Stimulated activated naive B cell treated with anti-CD40 and anti-IgM and Interleukin-4, amounts not matched to agents 10 μg/mL and 1 μg/mL and 100 μg/mL, for 72 hours (primary cell): ENCODE measurements around the gene GMDS.
"Not testable (repeated sequence)": the region's sequence is repeated elsewhere in the genome, so short reads cannot be mapped to it uniquely, and the experiment has no call there.

Experiments
- ATAC-seq, 2 donors: fragments of 150-1000 bp; cut with Tn5 transposase; replicated peaks; 2 replicates each; pipeline ENCODE4 v1.10.0; 2021; ENCODE audit warnings: moderate library complexity in 1 of 2
- DNase-seq: peaks from one replicate; pipeline ENCODE4 v3.0.0; 2021
- H3K27ac Mint-ChIP-seq: one replicate; pipeline ENCODE4 v1.8.0; 2022; ENCODE audit warnings: mild to moderate bottlenecking, mixed read lengths
- H3K27me3 Mint-ChIP-seq, 2 donors: one replicate each; pipeline ENCODE4 v1.8.0; 2022; ENCODE audit warnings: mixed read lengths in 2 of 2
- H3K36me3 Mint-ChIP-seq, 2 donors: one replicate each; pipeline ENCODE4 v1.8.0; 2022; ENCODE audit warnings: mixed read lengths in 2 of 2, mild to moderate bottlenecking in 1 of 2
- H3K4me1 Mint-ChIP-seq, 2 donors: one replicate each; pipeline ENCODE4 v1.8.0; 2022; ENCODE audit warnings: mixed read lengths in 2 of 2, mild to moderate bottlenecking in 1 of 2
- H3K4me3 Mint-ChIP-seq, 2 donors: one replicate each; pipeline ENCODE4 v1.8.0; 2022; ENCODE audit warnings: mild to moderate bottlenecking in 2 of 2, mixed read lengths in 2 of 2, moderate library complexity in 1 of 2
- H3K9me3 Mint-ChIP-seq, 2 donors: one replicate each; pipeline ENCODE4 v1.8.0; 2022; ENCODE audit warnings: mixed read lengths in 2 of 2, mild to moderate bottlenecking in 1 of 2

GMDS gene

DNA sequence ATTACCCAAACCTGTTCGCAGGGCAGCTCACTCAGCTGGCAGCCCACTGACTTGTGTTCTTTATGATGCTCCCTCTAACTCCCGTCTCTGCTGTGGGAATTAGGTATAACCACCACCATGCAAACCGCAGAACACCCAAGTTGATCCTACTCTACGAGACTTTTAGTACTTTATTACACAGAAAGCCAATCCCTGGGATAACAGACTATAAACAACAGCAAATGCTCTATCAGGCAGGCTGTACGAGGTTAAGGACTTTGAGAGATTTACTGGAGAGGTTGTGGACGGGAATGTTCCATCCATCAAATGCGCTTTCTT is 394.6 kb downstream of the GMDS start:
- H3K9me3 Mint-ChIP-seq: peaks cover 0 to 3% of the 10 kb centered on the region in 2 donors
- peaks cover 6 to 10% of the 10 kb centered on the region in 2 donors for H3K4me1 Mint-ChIP-seq
- no peaks in the 10 kb centered on the region for H3K27me3 Mint-ChIP-seq
- no peak overlapping the region for H3K27ac Mint-ChIP-seq
- DNase-seq: no peak
- ATAC-seq: no peak
- H3K4me3 Mint-ChIP-seq: no peak overlapping the region
- H3K36me3 Mint-ChIP-seq: peaks cover 3 to 21% of the 10 kb centered on the region in 2 donors

DNA sequence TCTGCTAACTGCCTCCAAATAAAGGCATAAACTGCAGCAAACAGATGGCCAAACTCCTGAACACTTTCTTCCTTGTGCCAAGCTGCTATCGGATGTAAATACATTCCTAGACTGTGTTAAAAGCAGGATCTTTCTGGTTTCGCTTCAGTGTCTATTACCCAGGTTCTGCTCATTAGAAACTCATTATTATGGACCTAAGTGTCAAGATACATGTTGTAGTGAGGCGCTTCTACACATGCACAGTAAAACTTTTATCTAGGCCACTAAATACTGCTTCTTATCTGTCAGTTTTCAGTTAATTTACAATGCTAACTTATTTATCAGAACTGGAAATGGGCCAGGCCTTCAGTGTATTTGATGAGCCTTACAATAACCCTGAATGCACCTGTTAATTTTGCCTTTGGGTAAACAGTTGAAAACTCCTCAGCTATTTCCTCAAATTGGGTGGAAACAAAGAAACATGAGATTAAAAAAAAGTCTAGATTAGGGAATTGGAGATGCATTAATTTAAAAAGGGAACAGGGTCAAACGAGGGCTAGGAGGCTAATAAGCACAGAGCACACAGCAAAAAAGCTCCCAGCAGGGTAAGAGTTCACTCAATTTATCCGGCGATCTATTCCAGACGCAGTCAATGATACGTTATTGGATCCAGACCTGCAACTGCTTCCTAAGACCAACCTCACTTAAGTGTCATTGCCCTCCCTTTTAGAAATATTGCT is 395.1 kb downstream of the GMDS start:
- Mint-ChIP-seq H3K36me3 (peaks cover 3 to 23% of the 10 kb centered on the region in 2 donors), H3K27me3 (no peaks in the 10 kb centered on the region), H3K27ac (no peak overlapping the region), H3K9me3 (peaks cover 0 to 3% of the 10 kb centered on the region in 2 donors), H3K4me1 (peaks cover 6 to 10% of the 10 kb centered on the region in 2 donors), H3K4me3 (no peak overlapping the region)
- DNase-seq (no peak), ATAC-seq (no peak)

DNA sequence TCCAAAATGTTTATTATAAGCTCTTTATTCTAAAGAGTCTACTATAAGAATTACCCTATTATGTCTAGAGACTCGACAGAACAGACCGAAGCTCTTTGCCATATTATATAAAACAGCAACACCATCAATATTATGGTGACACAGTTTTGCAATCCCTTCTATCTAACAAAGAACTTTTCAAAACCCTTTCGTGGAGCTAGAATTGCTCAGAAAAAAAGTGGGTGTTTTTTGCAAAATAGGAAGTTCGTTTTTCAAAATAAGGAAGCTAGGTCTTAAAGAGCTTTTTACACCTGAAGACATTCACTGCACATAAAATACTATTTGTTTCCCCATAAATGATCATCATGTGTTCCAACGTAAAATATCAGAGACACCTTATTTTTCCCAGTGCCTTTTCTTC is 395.7 kb downstream of the GMDS start:
- Mint-ChIP-seq H3K36me3 (peaks cover 3 to 23% of the 10 kb centered on the region in 2 donors), H3K4me3 (no peak overlapping the region), H3K27ac (no peak overlapping the region), H3K27me3 (no peaks in the 10 kb centered on the region), H3K4me1 (peaks cover 6 to 10% of the 10 kb centered on the region in 2 donors), H3K9me3 (peaks cover 0 to 3% of the 10 kb centered on the region in 2 donors)
- ATAC-seq: no peak
- no peak for DNase-seq

DNA sequence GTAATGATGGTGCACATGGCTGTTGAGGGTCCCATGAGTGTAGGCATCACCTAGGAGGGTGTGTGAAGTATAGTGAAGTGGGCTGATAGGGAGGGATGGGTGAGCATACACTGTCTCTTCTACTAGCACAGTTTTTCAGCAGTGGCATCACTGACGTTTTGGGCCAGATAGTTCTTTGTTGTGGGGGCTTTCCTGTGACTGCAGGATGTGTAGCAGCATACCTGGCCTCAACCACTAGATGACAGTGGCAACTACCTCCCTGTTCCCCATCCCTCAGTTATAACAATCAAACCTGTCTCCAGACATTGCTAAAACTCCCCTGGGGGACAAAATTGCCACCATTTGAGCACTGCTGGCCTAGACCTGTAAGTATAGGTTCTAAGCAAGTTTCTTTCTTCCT is 396.7 kb downstream of the GMDS start:
- peaks cover 0 to 3% of the 10 kb centered on the region in 2 donors for H3K9me3 Mint-ChIP-seq
- no peak overlapping the region for H3K27ac Mint-ChIP-seq
- peaks cover 3 to 23% of the 10 kb centered on the region in 2 donors for H3K36me3 Mint-ChIP-seq
- no peak for ATAC-seq
- H3K4me3 Mint-ChIP-seq: no peak overlapping the region
- H3K4me1 Mint-ChIP-seq: peaks cover 5 to 10% of the 10 kb centered on the region in 2 donors
- no peaks in the 10 kb centered on the region for H3K27me3 Mint-ChIP-seq
- no peak for DNase-seq

DNA sequence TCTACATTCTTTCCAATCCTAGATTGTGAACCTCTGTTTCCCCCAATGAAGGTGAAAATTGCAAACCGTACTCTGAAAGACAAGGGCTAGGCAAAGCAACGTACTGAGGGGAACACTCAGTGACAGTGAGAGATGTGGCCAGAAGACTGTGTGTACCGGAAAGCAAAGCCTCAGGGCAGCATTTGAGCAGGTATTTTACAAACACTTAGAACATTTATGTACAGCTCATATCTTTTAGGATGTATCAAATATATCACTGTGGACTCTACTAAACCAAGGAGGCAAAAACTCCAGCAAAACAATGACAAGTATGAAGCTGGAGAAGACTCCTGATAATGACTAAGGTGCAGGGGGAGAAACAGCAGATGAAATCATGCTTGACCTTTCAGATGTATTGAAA is 398.8 kb downstream of the GMDS start:
- Mint-ChIP-seq H3K27ac (no peak overlapping the region), H3K4me3 (no peak overlapping the region), H3K36me3 (peaks cover 3 to 23% of the 10 kb centered on the region in 2 donors), H3K27me3 (no peaks in the 10 kb centered on the region), H3K9me3 (peaks cover 0 to 3% of the 10 kb centered on the region in 2 donors), H3K4me1 (peaks cover 4 to 10% of the 10 kb centered on the region in 2 donors)
- DNase-seq (no peak), ATAC-seq (no peak)

DNA sequence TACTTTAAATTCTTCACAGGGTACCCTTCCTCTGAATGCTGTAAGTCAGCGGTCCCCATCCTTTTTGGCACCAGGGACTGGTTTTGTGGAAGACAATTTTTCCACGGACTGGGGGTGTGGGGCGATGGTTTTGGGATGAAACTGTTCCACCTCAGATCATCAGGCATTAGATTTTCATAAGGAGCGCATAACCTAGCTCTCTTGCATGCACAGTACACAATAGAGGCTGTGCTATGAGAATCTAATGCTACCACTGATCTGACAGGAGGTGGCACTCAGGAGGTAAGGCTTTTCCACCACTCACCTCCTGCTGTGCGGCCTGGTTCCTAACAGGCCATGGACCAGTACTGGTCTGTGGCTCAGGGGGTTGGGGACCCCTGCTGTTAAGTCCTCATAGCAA is 399.9 kb downstream of the GMDS start:
- not testable (repeated sequence) for H3K27me3 Mint-ChIP-seq, H3K9me3 Mint-ChIP-seq, ATAC-seq, H3K4me3 Mint-ChIP-seq, DNase-seq, H3K27ac Mint-ChIP-seq, H3K4me1 Mint-ChIP-seq
- H3K36me3 Mint-ChIP-seq: peaks cover 3 to 23% of the 10 kb centered on the region in 2 donors

DNA sequence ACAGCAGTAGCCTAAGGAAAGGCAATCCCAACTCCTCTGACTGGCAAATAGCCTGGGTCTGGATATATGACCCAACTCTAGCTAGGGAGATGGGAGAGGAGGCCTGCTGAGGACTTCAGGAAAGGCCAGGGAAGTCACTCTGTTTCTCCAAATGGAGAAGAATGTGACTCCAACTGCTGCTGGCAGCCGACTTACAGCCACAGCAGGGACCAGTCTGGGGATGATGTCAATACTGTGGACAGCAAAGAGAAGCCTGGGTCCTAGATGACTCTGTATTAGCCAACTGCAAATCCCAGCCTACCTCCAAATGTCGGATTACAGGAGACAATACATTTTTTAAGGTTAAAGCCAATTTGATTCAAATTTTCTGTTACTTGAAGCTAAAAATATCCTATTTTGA is 403.1 kb downstream of the GMDS start:
- Mint-ChIP-seq H3K36me3 (peaks cover 0 to 12% of the 10 kb centered on the region in 2 donors), H3K27ac (no peak overlapping the region), H3K4me1 (no peaks in the 10 kb centered on the region), H3K27me3 (no peaks in the 10 kb centered on the region), H3K9me3 (no peaks in the 10 kb centered on the region), H3K4me3 (no peak overlapping the region)
- DNase-seq: no peak
- ATAC-seq: no peak

DNA sequence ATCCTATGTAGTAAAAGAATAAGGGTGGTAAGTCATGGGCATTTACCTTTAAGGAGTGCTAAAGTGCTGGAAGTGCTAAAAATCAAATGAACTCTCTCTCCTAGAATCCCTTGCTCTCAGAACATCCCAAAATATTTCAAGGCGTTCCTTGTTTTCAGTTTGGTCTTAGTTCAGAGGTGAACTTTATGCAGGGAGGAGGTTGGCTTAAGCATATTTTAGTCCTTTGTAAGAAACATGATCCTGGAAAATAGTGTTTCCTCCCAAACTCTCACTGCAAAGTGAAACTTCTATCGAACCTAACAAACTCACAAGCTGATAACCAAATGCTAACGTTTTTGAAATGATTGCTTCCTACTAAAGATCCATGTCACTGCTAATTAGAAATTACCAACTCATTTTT is 404.3 kb downstream of the GMDS start:
- peaks cover 0 to 5% of the 10 kb centered on the region in 2 donors for H3K36me3 Mint-ChIP-seq
- DNase-seq (no peak), ATAC-seq (no peak)
- H3K4me1 Mint-ChIP-seq: no peaks in the 10 kb centered on the region
- no peak overlapping the region for H3K27ac Mint-ChIP-seq
- no peak overlapping the region for H3K4me3 Mint-ChIP-seq
- H3K9me3 Mint-ChIP-seq: no peaks in the 10 kb centered on the region
- no peaks in the 10 kb centered on the region for H3K27me3 Mint-ChIP-seq

DNA sequence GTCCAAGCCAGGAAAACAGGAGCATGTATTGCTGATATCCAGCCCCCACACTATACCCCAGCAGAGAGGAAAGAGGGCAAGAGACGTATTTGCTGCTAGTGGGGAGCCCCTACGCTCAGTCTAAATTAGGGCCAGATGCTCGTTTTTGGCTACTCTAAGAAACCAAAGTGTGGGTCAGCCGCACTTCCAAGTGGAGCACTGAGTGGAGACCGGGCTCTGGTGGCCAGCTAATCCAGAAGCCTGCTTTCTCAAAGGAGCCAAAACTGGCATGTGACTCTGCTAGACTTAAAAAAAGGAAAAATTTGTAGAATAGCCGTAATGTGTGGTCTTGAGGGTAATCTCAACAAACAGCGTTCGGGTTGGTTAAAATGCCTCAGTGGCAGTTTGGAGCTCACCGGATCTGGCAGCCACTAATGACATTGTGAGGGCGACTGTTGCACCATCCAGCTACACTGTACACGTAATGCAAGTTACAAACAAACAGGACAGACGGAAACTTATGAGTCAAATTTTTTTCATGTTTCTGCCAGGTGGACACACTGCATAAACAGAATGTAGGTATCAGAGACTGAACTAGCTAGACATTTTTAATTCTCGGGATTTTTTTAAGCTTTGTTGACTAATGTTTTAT is 404.8 kb downstream of the GMDS start:
- no peak for ATAC-seq
- Mint-ChIP-seq H3K36me3 (peaks cover 0 to under 1% of the 10 kb centered on the region in 2 donors), H3K27ac (no peak overlapping the region), H3K9me3 (no peaks in the 10 kb centered on the region), H3K27me3 (no peaks in the 10 kb centered on the region), H3K4me3 (no peak overlapping the region), H3K4me1 (no peaks in the 10 kb centered on the region)
- DNase-seq: no peak

DNA sequence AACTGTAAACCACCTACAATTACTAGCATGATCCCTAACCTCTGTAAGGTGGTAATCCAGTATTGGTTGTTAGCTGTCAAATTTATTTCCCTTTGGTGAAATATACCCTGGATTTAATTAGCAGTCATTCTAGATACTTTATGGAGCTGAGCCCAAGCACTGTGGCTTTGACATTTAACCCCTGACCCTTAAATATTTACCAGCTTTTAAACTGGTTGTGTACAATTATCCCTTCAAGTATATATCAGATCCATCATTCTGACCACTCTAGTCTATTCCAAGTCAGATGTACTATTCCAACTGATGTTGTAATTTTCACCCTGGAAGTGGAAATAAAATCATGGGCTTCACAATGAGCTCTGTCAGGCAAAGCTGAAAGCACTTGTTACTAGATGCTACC is 406.0 kb downstream of the GMDS start:
- Mint-ChIP-seq H3K4me3 (no peak overlapping the region), H3K27ac (no peak overlapping the region), H3K9me3 (no peaks in the 10 kb centered on the region), H3K27me3 (no peaks in the 10 kb centered on the region), H3K4me1 (no peaks in the 10 kb centered on the region), H3K36me3 (no peaks in the 10 kb centered on the region)
- DNase-seq: no peak
- no peak for ATAC-seq

DNA sequence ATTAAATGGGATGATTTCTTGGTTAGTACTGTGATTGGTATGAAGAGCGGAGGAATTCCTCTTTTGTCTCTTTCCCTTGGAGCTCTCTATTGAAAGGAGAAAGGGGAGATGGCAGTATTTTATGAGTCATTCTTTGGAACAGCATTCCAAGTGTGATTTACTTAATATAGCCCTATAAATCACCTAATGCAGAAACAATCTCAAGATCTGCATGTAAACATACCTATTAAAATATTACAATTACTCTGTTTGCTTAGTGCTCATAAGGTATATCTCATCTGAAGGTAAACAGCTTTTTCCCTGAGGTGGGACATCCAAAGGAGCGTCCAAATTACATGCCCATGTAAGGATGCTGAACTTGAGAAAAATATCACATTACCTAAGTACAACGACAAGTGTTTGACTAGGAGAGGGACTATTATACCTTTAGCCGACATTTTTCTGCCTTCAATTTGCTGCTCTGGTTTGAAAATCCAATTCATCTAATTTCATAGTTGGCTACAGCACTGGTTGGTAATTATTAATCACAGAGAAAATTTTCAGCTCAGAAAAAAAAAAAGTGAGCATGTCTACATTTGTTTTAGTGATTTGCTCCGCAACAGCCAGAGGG is 406.7 kb downstream of the GMDS start:
- Mint-ChIP-seq H3K4me1 (no peaks in the 10 kb centered on the region), H3K9me3 (no peaks in the 10 kb centered on the region), H3K27me3 (no peaks in the 10 kb centered on the region), H3K27ac (no peak overlapping the region), H3K4me3 (no peak overlapping the region), H3K36me3 (no peaks in the 10 kb centered on the region)
- ATAC-seq (no peak), DNase-seq (no peak)

DNA sequence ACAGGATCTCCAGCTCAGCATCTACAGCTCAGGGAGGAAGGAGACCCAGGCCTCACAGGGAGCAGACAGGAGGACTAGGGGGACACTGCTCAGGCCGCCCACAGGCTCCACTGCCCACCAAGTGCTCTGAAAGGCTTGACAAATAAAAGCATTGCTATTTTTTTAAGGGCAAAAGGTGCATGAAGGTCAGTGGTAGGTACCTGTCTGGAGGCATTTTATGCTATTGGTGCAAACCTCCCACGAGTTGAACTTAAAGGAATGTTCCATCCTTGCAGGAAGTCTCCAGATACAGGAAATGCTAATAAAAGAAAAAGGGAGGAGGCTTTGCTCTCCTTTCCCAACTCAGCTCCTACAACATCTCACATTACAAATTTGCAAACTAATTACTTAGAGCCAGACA is 407.6 kb downstream of the GMDS start:
- no peaks in the 10 kb centered on the region for H3K27me3 Mint-ChIP-seq
- no peaks in the 10 kb centered on the region for H3K36me3 Mint-ChIP-seq
- H3K4me3 Mint-ChIP-seq: no peak overlapping the region
- H3K9me3 Mint-ChIP-seq: no peaks in the 10 kb centered on the region
- DNase-seq (no peak), ATAC-seq (no peak)
- no peak overlapping the region for H3K27ac Mint-ChIP-seq
- no peaks in the 10 kb centered on the region for H3K4me1 Mint-ChIP-seq

DNA sequence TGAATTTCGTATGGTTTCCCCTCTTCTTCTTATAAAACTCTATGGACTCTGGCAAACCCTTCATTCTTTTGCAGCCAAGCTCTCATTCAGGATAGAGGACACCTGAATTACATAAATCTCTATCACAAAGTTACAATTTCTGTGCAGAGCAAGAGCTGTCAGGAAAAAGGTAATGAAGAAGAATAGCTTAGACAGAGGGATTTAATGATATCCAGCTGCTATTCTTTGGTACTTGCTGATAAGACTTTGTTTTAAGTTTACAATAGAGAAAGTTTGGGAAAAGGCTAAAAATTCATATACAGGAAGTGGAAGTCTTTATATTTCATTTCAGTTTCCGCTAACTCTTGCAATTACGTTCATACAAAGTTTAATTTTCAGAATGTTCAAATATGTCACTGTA is 408.7 kb downstream of the GMDS start:
- ATAC-seq (no peak), DNase-seq (no peak)
- Mint-ChIP-seq H3K9me3 (no peaks in the 10 kb centered on the region), H3K27me3 (no peaks in the 10 kb centered on the region), H3K4me1 (no peaks in the 10 kb centered on the region), H3K36me3 (peaks cover 0 to under 1% of the 10 kb centered on the region in 2 donors), H3K4me3 (no peak overlapping the region), H3K27ac (no peak overlapping the region)

DNA sequence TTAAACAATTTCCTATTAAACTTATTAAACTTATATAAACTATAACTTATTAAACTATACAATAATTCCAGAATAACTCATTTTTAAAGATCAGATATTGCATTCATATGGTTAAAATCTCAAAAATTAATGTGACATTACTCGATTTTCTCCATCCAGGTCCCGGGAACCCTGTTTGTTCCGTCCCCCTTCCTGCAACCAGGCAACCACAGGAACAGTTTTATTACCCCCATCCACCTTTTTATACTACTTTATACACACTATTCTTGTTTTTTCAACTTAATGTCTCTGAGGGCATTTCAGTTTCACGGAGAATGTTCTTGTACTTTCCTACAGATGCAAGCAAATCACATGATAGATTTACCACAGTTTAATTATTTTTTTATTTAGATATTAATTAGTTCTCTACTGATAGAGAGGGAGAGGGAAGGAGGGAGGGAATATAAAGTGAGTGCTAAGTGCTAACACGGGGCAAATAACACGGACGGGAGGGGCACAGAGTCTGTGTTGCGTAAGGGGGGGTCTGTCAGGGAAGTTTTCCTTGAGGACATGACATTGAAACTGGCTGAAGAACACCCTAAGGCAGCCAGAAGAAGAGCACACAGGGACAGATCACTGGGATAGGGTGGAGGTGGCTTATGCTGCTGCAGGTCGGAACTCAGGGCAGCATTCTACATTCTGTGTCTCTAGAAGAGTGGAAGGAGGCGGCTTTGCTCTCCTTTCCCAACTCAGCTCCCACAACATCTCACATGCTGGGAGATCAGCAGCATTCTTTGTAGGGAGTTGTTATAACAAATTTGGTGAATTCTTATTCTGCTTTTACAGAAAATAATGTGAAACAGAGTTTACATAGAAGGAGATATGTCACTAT is 410.5 kb downstream of the GMDS start:
- H3K4me3 Mint-ChIP-seq: no peak overlapping the region
- H3K9me3 Mint-ChIP-seq: peaks cover 0 to 3% of the 10 kb centered on the region in 2 donors
- H3K36me3 Mint-ChIP-seq: peaks cover 9 to 10% of the 10 kb centered on the region in 2 donors
- ATAC-seq (no peak), DNase-seq (no peak)
- H3K4me1 Mint-ChIP-seq: no peaks in the 10 kb centered on the region
- no peaks in the 10 kb centered on the region for H3K27me3 Mint-ChIP-seq
- H3K27ac Mint-ChIP-seq: no peak overlapping the region
